Astrocyte of the cerebellum (primary cell): ENCODE measurements around the gene TBX5.

ENCODE experiments used
- DNase-seq: peaks from one replicate; pipeline ENCODE4 v3.0.0-alpha.2; 2011; ENCODE audit warnings: low read depth
- H3K4me3 ChIP-seq: 2 replicates; pipeline ENCODE4 v1.5.1; 2011; ENCODE audit warnings: mild to moderate bottlenecking, low read depth, low read length, moderate library complexity
- in situ Hi-C: cut with HindIII; loops from 2 replicates; pipeline ENCODE4 v1.10.0; 2017; ENCODE audit warnings: low sequenced_read_pairs
- TF ChIP-seq, protein P1 (sequence below): IDR thresholded peaks from 2 replicates; pipeline ENCODE4 v1.5.1; 2012; ENCODE audit warnings: low read length, low read depth, moderate library complexity, mild to moderate bottlenecking; ENCODE audit errors: missing control alignments

Gene TBX5

GRCh38 chr12:114343585-114344302 lies 62.2 kb downstream of the TBX5 start:
- DNase-seq, result no peak
- in situ Hi-C loops, result no loop called here
- TF ChIP-seq, protein P1, sequence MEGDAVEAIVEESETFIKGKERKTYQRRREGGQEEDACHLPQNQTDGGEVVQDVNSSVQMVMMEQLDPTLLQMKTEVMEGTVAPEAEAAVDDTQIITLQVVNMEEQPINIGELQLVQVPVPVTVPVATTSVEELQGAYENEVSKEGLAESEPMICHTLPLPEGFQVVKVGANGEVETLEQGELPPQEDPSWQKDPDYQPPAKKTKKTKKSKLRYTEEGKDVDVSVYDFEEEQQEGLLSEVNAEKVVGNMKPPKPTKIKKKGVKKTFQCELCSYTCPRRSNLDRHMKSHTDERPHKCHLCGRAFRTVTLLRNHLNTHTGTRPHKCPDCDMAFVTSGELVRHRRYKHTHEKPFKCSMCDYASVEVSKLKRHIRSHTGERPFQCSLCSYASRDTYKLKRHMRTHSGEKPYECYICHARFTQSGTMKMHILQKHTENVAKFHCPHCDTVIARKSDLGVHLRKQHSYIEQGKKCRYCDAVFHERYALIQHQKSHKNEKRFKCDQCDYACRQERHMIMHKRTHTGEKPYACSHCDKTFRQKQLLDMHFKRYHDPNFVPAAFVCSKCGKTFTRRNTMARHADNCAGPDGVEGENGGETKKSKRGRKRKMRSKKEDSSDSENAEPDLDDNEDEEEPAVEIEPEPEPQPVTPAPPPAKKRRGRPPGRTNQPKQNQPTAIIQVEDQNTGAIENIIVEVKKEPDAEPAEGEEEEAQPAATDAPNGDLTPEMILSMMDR, result no peak
- H3K4me3 ChIP-seq, result no peak overlapping the region

DNA sequence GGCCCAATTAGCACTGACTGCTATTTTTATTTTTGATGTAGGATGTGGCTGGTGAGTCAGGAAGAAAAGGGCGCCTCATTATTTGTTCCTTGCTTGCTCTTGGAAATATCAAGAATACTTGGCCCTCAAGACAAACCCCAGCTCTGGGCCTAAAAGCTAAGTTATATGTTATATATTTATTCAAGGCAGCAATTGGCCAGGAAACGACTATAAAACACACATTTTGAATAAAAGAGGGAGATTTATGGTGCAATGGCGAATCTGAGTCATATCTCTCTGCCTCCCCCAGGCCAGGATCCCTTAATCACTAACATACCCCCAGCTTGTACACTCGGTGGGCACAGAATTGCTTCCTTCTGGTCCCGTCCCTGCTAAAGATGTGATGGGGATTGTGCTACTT lies 63.3 kb downstream of the TBX5 start:
- in situ Hi-C loops, result no loop called here
- TF ChIP-seq, protein P1, result no peak
- no peak for DNase-seq
- H3K4me3 ChIP-seq, result no peak overlapping the region

GRCh38 chr12:114341635-114342034 lies 64.3 kb downstream of the TBX5 start:
- TF ChIP-seq, protein P1, result no peak
- in situ Hi-C loops, result no loop called here
- H3K4me3 ChIP-seq, result no peak overlapping the region

GRCh38 chr12:114340231-114340630 lies 65.7 kb downstream of the TBX5 start:
- no peak for DNase-seq
- H3K4me3 ChIP-seq, result no peak overlapping the region
- TF ChIP-seq, protein P1, result no peak
- in situ Hi-C loops, result no loop called here

More at GRCh38 chr12:114341635-114342034, 64.3 kb downstream of the TBX5 start:
- no peak for DNase-seq

DNA sequence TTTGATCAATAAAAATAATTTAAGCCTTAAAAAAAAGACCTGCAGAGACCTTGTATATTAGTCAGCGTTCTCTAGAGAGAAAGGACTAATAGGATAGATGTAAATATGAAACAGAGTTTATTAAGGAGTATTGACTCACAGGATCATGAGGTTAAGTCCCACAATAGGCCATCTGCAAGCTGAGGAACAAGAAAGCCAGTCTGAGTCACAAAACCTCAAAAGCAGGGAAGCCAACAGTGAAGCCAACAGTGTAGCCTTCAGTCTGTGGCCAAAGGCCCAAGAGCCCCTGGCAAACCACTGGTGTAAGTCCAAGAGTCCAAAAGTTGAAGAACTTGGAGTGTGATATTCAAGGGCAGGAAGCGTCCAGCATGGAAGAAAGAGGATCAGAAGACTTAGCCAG lies 66.3 kb downstream of the TBX5 start:
- TF ChIP-seq, protein P1, result no peak
- in situ Hi-C loops, result no loop called here
- no peak for DNase-seq
- H3K4me3 ChIP-seq, result no peak overlapping the region

DNA sequence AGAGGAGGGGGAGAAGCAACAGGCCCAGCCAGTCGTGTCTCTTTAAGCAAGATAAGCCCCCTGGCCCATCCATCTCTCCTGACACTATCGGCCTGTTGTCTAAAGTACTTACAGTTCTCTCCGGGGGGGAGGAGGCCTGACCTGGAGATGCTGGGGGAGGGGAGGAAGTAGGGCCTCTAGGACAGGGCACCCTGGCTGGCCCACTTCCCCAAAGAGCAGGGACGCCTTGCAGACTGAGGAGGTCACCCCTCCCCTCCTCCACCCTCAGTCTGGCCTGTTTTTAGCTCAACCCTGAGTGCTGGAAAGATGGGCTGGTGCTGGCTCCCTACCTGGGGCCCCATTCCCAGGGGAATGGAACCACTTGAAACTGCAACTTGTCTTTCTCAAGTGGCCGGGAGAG lies 70.3 kb downstream of the TBX5 start:
- no peak for DNase-seq
- H3K4me3 ChIP-seq, result no peak overlapping the region
- TF ChIP-seq, protein P1, result no peak
- in situ Hi-C loops, result no loop called here
